GM23248 (cell line): Measurements from ENCODE around the gene DOCK9.

Experiments used
- EZH2 ChIP-seq: fragments of 200-600 bp; sonication (generic); IDR thresholded peaks from 2 replicates; pipeline ENCODE4 v1.6.1; 2018; ENCODE audit warnings: antibody characterized with exemption, mild to moderate bottlenecking; ENCODE audit not compliant: insufficient read depth, poor library complexity, severe bottlenecking
- EZH2phosphoT487 ChIP-seq: fragments of 200-600 bp; sonication (generic); IDR thresholded peaks from 2 replicates; pipeline ENCODE4 v1.6.1; 2018; ENCODE audit warnings: antibody characterized with exemption, moderate library complexity, mild to moderate bottlenecking, low read depth; ENCODE audit not compliant: insufficient read depth

- TF ChIP-seq EZH2 (no peak), EZH2phosphoT487 (no peak)
Measured at GRCh38 chr13:98875146-98875729, 102.6 kb downstream of the DOCK9 start.
